ENCODE data around the gene ZBTB20.

DNA sequence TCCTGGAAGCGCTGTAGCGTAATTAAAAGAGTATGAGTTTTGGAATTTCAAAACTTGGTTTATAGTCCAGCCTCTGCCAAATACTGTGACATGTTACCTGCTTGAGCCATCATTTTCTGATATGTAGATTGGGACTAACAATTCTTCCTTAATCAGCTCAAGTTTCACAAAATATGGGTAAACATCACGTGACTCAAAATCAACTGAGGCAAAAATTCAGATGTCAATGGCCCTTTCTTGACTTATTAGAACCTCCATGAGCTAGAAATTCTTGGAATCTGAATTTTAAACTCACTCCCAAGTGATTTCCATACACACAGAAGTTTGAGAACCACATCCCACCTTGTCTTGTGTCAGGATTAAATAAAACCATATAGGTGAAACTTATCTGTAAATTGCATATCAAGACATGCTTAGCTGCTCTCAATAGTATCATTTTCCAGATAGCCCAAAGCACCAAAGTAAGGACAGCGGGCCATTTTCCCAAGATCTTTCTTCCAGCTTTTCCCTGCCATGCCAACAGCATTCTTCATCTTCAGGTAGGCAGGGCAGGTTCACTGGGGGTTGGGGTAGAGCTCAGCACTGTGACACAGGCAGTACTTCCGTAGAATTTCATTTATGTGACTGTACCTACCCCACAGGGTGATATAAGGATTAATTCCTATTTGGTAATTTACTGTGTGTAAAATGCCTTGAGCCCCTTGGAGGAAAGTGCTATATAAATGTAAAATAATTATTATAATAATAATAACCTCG is 474.2 kb downstream of the ZBTB20 start:
- TF ChIP-seq, protein P1, sequence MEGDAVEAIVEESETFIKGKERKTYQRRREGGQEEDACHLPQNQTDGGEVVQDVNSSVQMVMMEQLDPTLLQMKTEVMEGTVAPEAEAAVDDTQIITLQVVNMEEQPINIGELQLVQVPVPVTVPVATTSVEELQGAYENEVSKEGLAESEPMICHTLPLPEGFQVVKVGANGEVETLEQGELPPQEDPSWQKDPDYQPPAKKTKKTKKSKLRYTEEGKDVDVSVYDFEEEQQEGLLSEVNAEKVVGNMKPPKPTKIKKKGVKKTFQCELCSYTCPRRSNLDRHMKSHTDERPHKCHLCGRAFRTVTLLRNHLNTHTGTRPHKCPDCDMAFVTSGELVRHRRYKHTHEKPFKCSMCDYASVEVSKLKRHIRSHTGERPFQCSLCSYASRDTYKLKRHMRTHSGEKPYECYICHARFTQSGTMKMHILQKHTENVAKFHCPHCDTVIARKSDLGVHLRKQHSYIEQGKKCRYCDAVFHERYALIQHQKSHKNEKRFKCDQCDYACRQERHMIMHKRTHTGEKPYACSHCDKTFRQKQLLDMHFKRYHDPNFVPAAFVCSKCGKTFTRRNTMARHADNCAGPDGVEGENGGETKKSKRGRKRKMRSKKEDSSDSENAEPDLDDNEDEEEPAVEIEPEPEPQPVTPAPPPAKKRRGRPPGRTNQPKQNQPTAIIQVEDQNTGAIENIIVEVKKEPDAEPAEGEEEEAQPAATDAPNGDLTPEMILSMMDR (IDR thresholded peaks at IDR 0.05): no peak
- TF ChIP-seq POLR2A (IDR thresholded peaks at IDR 0.05) (no peak), POLR2AphosphoS5 (IDR thresholded peaks at IDR 0.05) (no peak), EP300 (IDR thresholded peaks at IDR 0.05) (no peak)

Measured in stomach (tissue), 4 donors.